GM19238 (cell line): ENCODE results near the gene TNFRSF12A.
"Not testable (repeated sequence)": the region's sequence is repeated elsewhere in the genome, so short reads cannot be mapped to it uniquely, and the experiment has no call there.

Experiments used
- DNase-seq: peaks from one replicate; pipeline ENCODE4 v3.0.0; 2011; ENCODE audit warnings: low spot score; ENCODE audit not compliant: insufficient read length

Gene TNFRSF12A

DNA sequence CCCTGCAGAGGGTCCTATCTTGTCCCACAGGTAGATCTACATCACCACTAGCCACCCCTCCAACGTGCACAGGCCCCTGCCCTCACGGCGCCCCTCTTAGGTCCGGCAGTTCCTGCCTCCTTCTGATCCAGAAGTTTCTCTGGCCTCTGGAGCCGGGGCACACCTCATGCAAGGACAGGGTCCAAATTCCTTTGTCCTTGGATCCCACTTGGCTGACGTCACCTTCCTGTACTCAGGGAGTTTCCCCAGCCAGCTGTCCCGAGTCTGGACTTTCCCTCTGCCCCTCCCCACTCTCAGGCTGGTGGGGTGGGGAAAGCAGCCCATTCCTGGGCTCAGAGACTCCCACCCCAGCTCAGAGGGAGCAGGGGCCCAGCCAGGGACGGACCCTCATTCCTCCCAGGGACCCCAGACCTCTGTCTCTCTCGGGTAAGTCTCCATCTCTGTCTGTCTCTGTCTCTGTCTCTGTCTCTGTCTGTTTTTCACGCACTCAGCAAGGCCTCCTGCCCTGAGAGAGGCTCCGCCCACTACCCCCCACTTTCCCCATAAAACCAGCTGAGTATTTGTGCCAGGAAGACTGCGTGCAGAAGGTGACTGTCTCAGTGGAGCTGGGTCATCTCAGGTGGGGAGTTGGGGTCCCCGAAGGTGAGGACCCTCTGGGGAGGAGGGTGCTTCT, 45.0 kb downstream of the TNFRSF12A start, which contains the start of gene IL32:
IL32 (plus strand) TSS at position 572 of the 673 bp plus-strand sequence. CDS start 172 bp downstream, outside the sequence.
- DNase-seq: no peak

DNA sequence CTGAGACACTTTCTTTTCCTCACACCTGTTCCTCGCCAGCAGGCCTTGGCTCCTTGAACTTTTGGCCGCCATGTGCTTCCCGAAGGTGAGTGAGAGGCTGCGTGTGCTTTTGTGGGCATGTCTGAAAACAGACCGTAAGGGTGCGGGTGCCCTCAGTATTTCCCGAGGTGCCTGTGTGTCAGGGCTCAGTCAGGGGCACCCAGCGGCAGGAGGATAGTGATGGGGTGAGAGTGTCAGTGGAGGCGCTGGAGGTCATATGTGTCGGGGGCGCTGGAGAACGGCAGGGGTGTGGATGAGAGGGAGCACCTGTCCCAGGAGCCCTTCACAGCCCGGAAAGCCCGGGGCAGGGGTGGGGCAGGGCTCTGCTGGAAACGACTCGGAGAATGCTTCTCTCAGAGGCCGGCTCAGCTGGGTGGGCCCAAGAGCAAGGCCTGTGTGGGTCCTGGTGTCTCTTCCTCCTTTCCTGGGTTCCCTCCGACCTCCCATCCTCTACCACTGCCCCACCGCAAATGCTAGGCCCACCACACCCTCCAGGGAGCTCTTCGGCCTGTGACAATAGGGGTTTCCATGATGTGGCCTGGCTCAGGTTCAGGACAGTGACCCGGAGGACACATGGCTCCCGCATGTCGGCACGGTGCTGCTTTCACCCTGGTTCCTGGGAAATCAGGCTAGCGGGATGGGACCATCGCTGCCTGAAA, 45.7 kb downstream of the TNFRSF12A start:
- DNase-seq: no peak

DNA sequence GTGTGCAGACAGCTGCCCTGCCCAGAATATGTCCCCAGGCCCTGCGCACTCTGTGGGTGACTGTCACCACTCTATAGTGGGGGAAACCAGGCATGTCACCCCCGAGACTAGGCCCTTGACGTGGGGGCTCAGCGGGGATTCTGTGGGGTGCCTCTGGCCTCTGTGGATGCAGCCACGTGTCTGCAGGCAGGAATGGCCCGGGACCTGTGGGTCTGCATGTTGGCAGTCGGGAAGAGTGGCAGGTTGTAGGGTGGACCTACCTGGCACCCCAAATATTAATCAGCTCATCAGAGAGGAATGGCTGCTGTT, 46.2 kb downstream of the TNFRSF12A start:
- no peak for DNase-seq

DNA sequence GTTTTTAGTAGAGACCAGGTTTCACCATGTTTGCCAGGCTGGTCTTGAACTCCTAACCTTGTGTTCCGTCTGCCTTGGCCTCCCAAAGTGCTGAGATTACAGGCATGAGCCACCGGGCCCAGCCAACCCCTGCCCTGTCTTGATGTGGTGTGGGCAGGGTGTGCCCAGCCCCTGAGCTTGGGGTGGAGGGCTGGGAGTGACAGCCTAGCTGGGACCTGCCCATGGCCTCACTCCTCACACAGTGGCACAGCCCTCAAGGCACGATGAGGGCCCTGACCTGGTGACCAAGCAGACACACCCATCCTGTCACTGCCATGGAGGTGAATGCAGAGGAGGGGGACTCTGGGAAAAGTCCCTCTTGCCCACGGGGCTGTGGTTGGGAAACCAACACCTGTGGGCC, 48.3 kb downstream of the TNFRSF12A start:
- no peak for DNase-seq

DNA sequence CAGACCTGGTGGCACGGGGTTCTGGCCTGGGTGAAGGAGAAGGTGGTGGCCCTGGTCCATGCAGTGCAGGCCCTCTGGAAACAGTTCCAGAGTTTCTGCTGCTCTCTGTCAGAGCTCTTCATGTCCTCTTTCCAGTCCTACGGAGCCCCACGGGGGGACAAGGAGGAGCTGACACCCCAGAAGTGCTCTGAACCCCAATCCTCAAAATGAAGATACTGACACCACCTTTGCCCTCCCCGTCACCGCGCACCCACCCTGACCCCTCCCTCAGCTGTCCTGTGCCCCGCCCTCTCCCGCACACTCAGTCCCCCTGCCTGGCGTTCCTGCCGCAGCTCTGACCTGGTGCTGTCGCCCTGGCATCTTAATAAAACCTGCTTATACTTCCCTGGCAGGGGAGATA, 49.0 kb downstream of the TNFRSF12A start:
- not testable (repeated sequence) for DNase-seq

DNA sequence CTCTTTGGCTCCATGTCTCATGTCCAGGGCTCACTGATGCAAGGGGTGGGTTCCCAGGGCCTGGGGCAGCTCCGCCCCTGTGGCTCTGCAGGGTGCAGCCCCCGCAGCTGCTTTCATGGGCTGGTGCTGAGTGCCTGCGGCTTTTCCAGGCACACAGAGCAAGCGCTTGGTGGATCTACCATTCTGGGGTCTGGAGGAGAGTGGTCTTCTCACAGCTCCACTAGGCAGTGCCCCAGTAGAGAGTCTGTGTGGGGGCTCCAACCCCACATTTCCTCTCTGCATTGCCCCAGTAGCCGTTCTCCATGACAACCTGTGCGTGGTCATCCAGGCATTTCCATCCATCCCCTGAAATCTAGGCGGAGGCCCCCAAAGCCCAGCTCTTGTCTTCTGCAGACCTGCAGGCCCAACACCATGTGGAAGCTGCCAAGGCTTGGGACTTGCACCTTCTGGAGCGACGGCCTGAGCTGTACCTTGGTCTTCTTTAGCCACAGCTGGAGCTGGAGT, 50.5 kb downstream of the TNFRSF12A start:
- no peak for DNase-seq

DNA sequence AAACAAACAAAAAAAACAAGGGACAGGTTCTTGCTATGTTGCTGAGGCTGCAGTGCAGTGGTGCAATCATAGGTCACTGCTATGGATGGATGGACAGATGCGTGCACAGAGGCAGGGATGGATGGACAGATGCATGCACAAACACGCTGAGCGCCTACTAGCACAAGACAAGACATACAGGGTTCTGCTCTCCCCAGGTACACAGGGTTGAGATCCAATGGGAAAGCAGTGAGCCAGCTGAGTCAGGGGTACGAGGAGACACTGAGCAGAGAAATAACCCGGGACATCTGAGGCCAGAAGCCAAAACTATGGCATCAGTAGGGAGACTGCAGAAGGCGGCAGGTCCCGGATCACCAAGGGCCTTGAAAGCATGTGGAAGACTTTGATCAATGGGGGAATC, 51.5 kb downstream of the TNFRSF12A start:
- no peak for DNase-seq
